Tibial artery (tissue), 4 donors: ENCODE measurements around the gene PSMD5.

ENCODE experiments used
- DNase-seq, 2 donors: peaks; one replicate each; pipeline ENCODE4 v3.0.0-alpha.2; 2019
- H3K27ac ChIP-seq, 2 donors: fragments of 200-600 bp; sonication (generic) in 1 of 2; 1 replicate in 1 of 2; 2 replicates in 1 of 2; pipeline ENCODE4 v1.5.1; 2018 to 2019; ENCODE audit warnings: mild to moderate bottlenecking in 1 of 2
- H3K27me3 ChIP-seq, 2 donors: fragments of 200-600 bp; sonication (generic) in 1 of 2; one replicate each; pipeline versions ENCODE4 v1.5.1 to v1.6.0; 2016 to 2019
- H3K36me3 ChIP-seq, 3 donors: fragments of 200-600 bp; sonication (generic) in 2 of 3; one replicate each; pipeline ENCODE4 v1.5.1; 2016 to 2019; ENCODE audit warnings: mild to moderate bottlenecking in 2 of 3
- H3K4me1 ChIP-seq, 4 donors: fragments of 200-600 bp; sonication (generic) in 2 of 4; 1 replicate in 3 of 4; 2 replicates in 1 of 4; pipeline ENCODE4 v1.5.1; 2016 to 2019
- H3K4me3 ChIP-seq, 2 donors: fragments of 200-600 bp; sonication (generic) in 1 of 2; 1 replicate in 1 of 2; 2 replicates in 1 of 2; pipeline ENCODE4 v1.5.1; 2018 to 2019; ENCODE audit warnings: mild to moderate bottlenecking in 2 of 2
- H3K9me3 ChIP-seq, 3 donors: fragments of 200-600 bp; sonication (generic) in 1 of 3; one replicate each; pipeline ENCODE4 v1.5.1; 2016 to 2019
- CTCF ChIP-seq, 2 experiments: fragments of 200-600 bp in 1 of 2; fragments of 450-650 bp in 1 of 2; IDR thresholded peaks; one replicate each; pipeline ENCODE4 v1.5.1; 2017 to 2019; ENCODE audit warnings: antibody characterized with exemption in 2 of 2, mild to moderate bottlenecking in 1 of 2, moderate library complexity in 1 of 2
- intact Hi-C: fragments of 100-400 bp; cut with DNase I; formaldehyde crosslinking; loops from one replicate; pipeline ENCODE4 v1.15.0; 2023; ENCODE audit warnings: low total_unique reads

PSMD5 gene

GRCh38 chr9:120865176-120865575, 22.5 kb upstream of the PSMD5 start:
- no peaks in the 10 kb centered on the region for H3K9me3 ChIP-seq
- H3K4me3 ChIP-seq, result no peak overlapping the region
- H3K27ac ChIP-seq, result no peak overlapping the region
- TF ChIP-seq CTCF (IDR thresholded peaks at IDR 0.05), result no peak
- H3K4me1 ChIP-seq, result peaks cover 0 to 17% (median 12%) of the 10 kb centered on the region in 4 donors
- peaks cover 23 to 65% (median 54%) of the 10 kb centered on the region in 3 donors for H3K36me3 ChIP-seq
- no peak for DNase-seq
- no peaks in the 10 kb centered on the region for H3K27me3 ChIP-seq
- intact Hi-C loops, result loop anchor here (10.0 kb wide), 1 partner anchor 210 kb away; the partner anchor contains the start of gene CNTRL

- peaks cover 28 to 69% (median 58%) of the 10 kb centered on the region in 3 donors for H3K36me3 ChIP-seq
- intact Hi-C loops, result loop anchor here (10.0 kb wide), 1 partner anchor 210 kb away; the partner anchor contains the start of gene CNTRL
- H3K4me3 ChIP-seq, result no peak overlapping the region
- H3K9me3 ChIP-seq, result no peaks in the 10 kb centered on the region
- TF ChIP-seq CTCF (IDR thresholded peaks at IDR 0.05), result no peak
- DNase-seq, result no peak
- H3K27me3 ChIP-seq, result no peaks in the 10 kb centered on the region
- H3K4me1 ChIP-seq, result peaks cover 0 to 15% (median 11%) of the 10 kb centered on the region in 4 donors
- no peak overlapping the region for H3K27ac ChIP-seq
Observed at GRCh38 chr9:120864719-120865118, 22.0 kb upstream of the PSMD5 start.

- TF ChIP-seq CTCF (IDR thresholded peaks at IDR 0.05), result no peak
- H3K27me3 ChIP-seq, result no peaks in the 10 kb centered on the region
- intact Hi-C loops, result loop anchor here (10.0 kb wide), 1 partner anchor 211 kb away; the partner anchor contains the start of gene CNTRL
- H3K4me1 ChIP-seq, result peaks cover 0 to 10% (median 7%) of the 10 kb centered on the region in 4 donors
- no peaks in the 10 kb centered on the region for H3K9me3 ChIP-seq
- H3K27ac ChIP-seq, result no peak overlapping the region
- H3K36me3 ChIP-seq, result peaks cover 33 to 77% (median 67%) of the 10 kb centered on the region in 3 donors
- DNase-seq, result peak in 1 of 2 donors; percentile 37
- H3K4me3 ChIP-seq, result no peak overlapping the region
Observed at GRCh38 chr9:120863833-120864232, 21.1 kb upstream of the PSMD5 start.

- DNase-seq, result peak in 1 of 2 donors; percentile 53
- intact Hi-C loops, result loop anchor here (10.0 kb wide), 1 partner anchor 212 kb away; the partner anchor contains the start of gene CNTRL
- Histone ChIP-seq H3K27me3 (no peaks in the 10 kb centered on the region), H3K4me3 (no peak overlapping the region), H3K27ac (no peak overlapping the region), H3K9me3 (no peaks in the 10 kb centered on the region), H3K36me3 (peaks cover 40 to 91% (median 80%) of the 10 kb centered on the region in 3 donors), H3K4me1 (peaks cover 0 to under 1% (median 0%) of the 10 kb centered on the region in 4 donors)
- no peak for TF ChIP-seq CTCF (IDR thresholded peaks at IDR 0.05)
Observed at GRCh38 chr9:120862452-120862851, 19.7 kb upstream of the PSMD5 start.

- Histone ChIP-seq H3K27ac (no peak overlapping the region), H3K9me3 (no peaks in the 10 kb centered on the region), H3K27me3 (no peaks in the 10 kb centered on the region), H3K4me3 (no peak overlapping the region), H3K4me1 (no peaks in the 10 kb centered on the region), H3K36me3 (peaks cover 45 to 95% (median 85%) of the 10 kb centered on the region in 3 donors)
- intact Hi-C loops, result loop anchor here (10.0 kb wide), 1 partner anchor 213 kb away; the partner anchor contains the start of gene CNTRL
- DNase-seq, result no peak
- no peak for TF ChIP-seq CTCF (IDR thresholded peaks at IDR 0.05)
Observed at GRCh38 chr9:120861935-120862334, 19.2 kb upstream of the PSMD5 start.
